Central memory CD8-positive, alpha-beta T cell (primary cell): Measurements from ENCODE around the gene ZNF664.
"Not testable (repeated sequence)": the region's sequence is repeated elsewhere in the genome, so short reads cannot be mapped to it uniquely, and the experiment has no call there.

ENCODE experiments used
- ATAC-seq: fragments of 150-1000 bp; cut with Tn5 transposase; replicated peaks from 2 replicates; pipeline ENCODE4 v1.10.0; 2022; ENCODE audit warnings: mild to moderate bottlenecking, moderate FRiP score, moderate number of reproducible peaks; ENCODE audit not compliant: poor library complexity, severe bottlenecking; ENCODE audit errors: extremely low read depth
- DNase-seq, 2 donors: peaks; one replicate each; pipeline ENCODE4 v3.0.0; 2021; ENCODE audit warnings: low spot score in 2 of 2
- H3K27ac Mint-ChIP-seq: one replicate; pipeline ENCODE4 v1.8.0; 2022; ENCODE audit warnings: low read depth, mild to moderate bottlenecking, moderate library complexity, mixed read lengths
- H3K27me3 Mint-ChIP-seq: one replicate; pipeline ENCODE4 v1.8.0; 2022; ENCODE audit warnings: mixed read lengths
- H3K36me3 Mint-ChIP-seq: one replicate; pipeline ENCODE4 v1.8.0; 2022; ENCODE audit warnings: mild to moderate bottlenecking, moderate library complexity, mixed read lengths; ENCODE audit not compliant: insufficient read depth
- H3K4me1 Mint-ChIP-seq: one replicate; pipeline ENCODE4 v1.8.0; 2022; ENCODE audit warnings: mixed read lengths
- H3K4me3 Mint-ChIP-seq: one replicate; pipeline ENCODE4 v1.8.0; 2022; ENCODE audit warnings: mild to moderate bottlenecking, moderate library complexity, mixed read lengths
- H3K9me3 Mint-ChIP-seq: one replicate; pipeline ENCODE4 v1.8.0; 2022; ENCODE audit warnings: mixed read lengths

The ZNF664 gene

GRCh38 chr12:123945287-123946151, 27.5 kb upstream of the ZNF664 start:
- peaks cover 4% of the 10 kb centered on the region for H3K36me3 Mint-ChIP-seq
- peaks cover 14% of the 10 kb centered on the region for H3K4me1 Mint-ChIP-seq
- no peaks in the 10 kb centered on the region for H3K9me3 Mint-ChIP-seq
- no peaks in the 10 kb centered on the region for H3K27me3 Mint-ChIP-seq
- DNase-seq (no peak), ATAC-seq (no peak)
- H3K27ac Mint-ChIP-seq: peak overlapping the region; percentile 59
- no peak overlapping the region for H3K4me3 Mint-ChIP-seq

- Mint-ChIP-seq H3K27ac (peak overlapping the region; percentile 59), H3K4me1 (peaks cover 20% of the 10 kb centered on the region), H3K9me3 (no peaks in the 10 kb centered on the region), H3K4me3 (no peak overlapping the region), H3K27me3 (no peaks in the 10 kb centered on the region), H3K36me3 (peaks cover 4% of the 10 kb centered on the region)
- DNase-seq (no peak), ATAC-seq (no peak)
Observed at GRCh38 chr12:123946152-123946515, 26.9 kb upstream of the ZNF664 start.

- not testable (repeated sequence) for ATAC-seq, DNase-seq, H3K27me3 Mint-ChIP-seq, H3K4me3 Mint-ChIP-seq, H3K9me3 Mint-ChIP-seq, H3K36me3 Mint-ChIP-seq
- peak overlapping the region; percentile 59 for H3K27ac Mint-ChIP-seq
- H3K4me1 Mint-ChIP-seq: peaks cover 21% of the 10 kb centered on the region
Observed at GRCh38 chr12:123946516-123947505, 26.2 kb upstream of the ZNF664 start.

GRCh38 chr12:123947531-123947930, 25.5 kb upstream of the ZNF664 start:
- not testable (repeated sequence) for H3K27me3 Mint-ChIP-seq, H3K36me3 Mint-ChIP-seq, H3K4me3 Mint-ChIP-seq, ATAC-seq, H3K27ac Mint-ChIP-seq, DNase-seq, H3K9me3 Mint-ChIP-seq
- H3K4me1 Mint-ChIP-seq: peaks cover 21% of the 10 kb centered on the region

- H3K4me1 Mint-ChIP-seq: peaks cover 21% of the 10 kb centered on the region
- no peak overlapping the region for H3K27ac Mint-ChIP-seq
- H3K9me3 Mint-ChIP-seq: no peaks in the 10 kb centered on the region
- H3K4me3 Mint-ChIP-seq: no peak overlapping the region
- no peak for DNase-seq
- H3K36me3 Mint-ChIP-seq: peaks cover 4% of the 10 kb centered on the region
- no peaks in the 10 kb centered on the region for H3K27me3 Mint-ChIP-seq
- ATAC-seq: no peak
Observed at GRCh38 chr12:123948401-123948795, 24.6 kb upstream of the ZNF664 start.

- H3K27ac Mint-ChIP-seq: no peak overlapping the region
- peaks cover 4% of the 10 kb centered on the region for H3K36me3 Mint-ChIP-seq
- ATAC-seq (no peak), DNase-seq (no peak)
- no peaks in the 10 kb centered on the region for H3K9me3 Mint-ChIP-seq
- H3K4me1 Mint-ChIP-seq: peaks cover 21% of the 10 kb centered on the region
- no peak overlapping the region for H3K4me3 Mint-ChIP-seq
- H3K27me3 Mint-ChIP-seq: no peaks in the 10 kb centered on the region
Observed at GRCh38 chr12:123948796-123949769, 23.9 kb upstream of the ZNF664 start.

- no peaks in the 10 kb centered on the region for H3K9me3 Mint-ChIP-seq
- no peak overlapping the region for H3K27ac Mint-ChIP-seq
- ATAC-seq (no peak), DNase-seq (no peak)
- no peak overlapping the region for H3K4me3 Mint-ChIP-seq
- H3K36me3 Mint-ChIP-seq: peaks cover 4% of the 10 kb centered on the region
- H3K27me3 Mint-ChIP-seq: no peaks in the 10 kb centered on the region
- H3K4me1 Mint-ChIP-seq: peaks cover 21% of the 10 kb centered on the region
Observed at GRCh38 chr12:123949770-123950165, 23.2 kb upstream of the ZNF664 start.

GRCh38 chr12:123950476-123951349, 22.3 kb upstream of the ZNF664 start:
- Mint-ChIP-seq H3K36me3 (peaks cover 4% of the 10 kb centered on the region), H3K27ac (no peak overlapping the region), H3K9me3 (no peaks in the 10 kb centered on the region), H3K4me3 (no peak overlapping the region), H3K27me3 (no peaks in the 10 kb centered on the region), H3K4me1 (peaks cover 21% of the 10 kb centered on the region)
- no peak for DNase-seq
- no peak for ATAC-seq

- Mint-ChIP-seq H3K36me3 (peaks cover 2% of the 10 kb centered on the region), H3K27me3 (no peaks in the 10 kb centered on the region), H3K4me1 (peaks cover 13% of the 10 kb centered on the region), H3K9me3 (no peaks in the 10 kb centered on the region), H3K27ac (no peak overlapping the region), H3K4me3 (no peak overlapping the region)
- ATAC-seq: no peak
- no peak for DNase-seq
Observed at GRCh38 chr12:123951467-123951866, 21.5 kb upstream of the ZNF664 start.

GRCh38 chr12:123952037-123952436, 21.0 kb upstream of the ZNF664 start:
- Mint-ChIP-seq H3K27me3 (no peaks in the 10 kb centered on the region), H3K4me1 (peaks cover 12% of the 10 kb centered on the region), H3K9me3 (no peaks in the 10 kb centered on the region), H3K4me3 (no peak overlapping the region), H3K27ac (no peak overlapping the region), H3K36me3 (peaks cover 2% of the 10 kb centered on the region)
- ATAC-seq: no peak
- DNase-seq: no peak

- H3K4me1 Mint-ChIP-seq: peaks cover 7% of the 10 kb centered on the region
- H3K27me3 Mint-ChIP-seq: no peaks in the 10 kb centered on the region
- H3K4me3 Mint-ChIP-seq: no peak overlapping the region
- H3K9me3 Mint-ChIP-seq: no peaks in the 10 kb centered on the region
- peaks cover 2% of the 10 kb centered on the region for H3K36me3 Mint-ChIP-seq
- no peak overlapping the region for H3K27ac Mint-ChIP-seq
- no peak for DNase-seq
- ATAC-seq: no peak
Observed at GRCh38 chr12:123954647-123955350, 18.2 kb upstream of the ZNF664 start.
